Fibroblast of upper back skin (primary cell): ENCODE results near the gene F8.

Source experiments
- DNase-seq: peaks from one replicate; pipeline ENCODE4 v3.0.0-alpha.2; 2013

F8 gene

DNA sequence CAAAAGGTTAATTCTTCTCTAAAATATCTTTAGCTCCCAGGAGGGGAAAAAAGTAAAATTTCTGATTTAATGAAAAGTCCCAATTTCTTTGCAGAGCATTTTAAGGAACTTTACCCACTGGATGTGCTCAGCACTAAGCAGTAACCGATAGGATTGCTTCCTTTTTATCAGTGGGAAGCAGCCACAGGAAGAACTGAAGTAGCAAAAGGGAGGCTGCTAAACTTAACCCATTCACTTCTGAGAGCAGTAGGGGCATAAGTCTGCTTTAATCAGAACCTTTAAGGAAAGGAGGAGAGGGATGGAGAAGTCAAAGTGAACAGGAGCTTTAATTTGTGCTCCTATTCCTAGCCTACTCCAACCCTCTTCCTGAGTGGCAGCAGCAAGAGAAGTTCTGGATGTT, at the start of gene F8:
TSS of gene F8 (minus strand) at position 139 of the 400 bp plus-strand sequence. CDS start 171 bp downstream, outside the sequence.
- DNase-seq, result no peak

DNA sequence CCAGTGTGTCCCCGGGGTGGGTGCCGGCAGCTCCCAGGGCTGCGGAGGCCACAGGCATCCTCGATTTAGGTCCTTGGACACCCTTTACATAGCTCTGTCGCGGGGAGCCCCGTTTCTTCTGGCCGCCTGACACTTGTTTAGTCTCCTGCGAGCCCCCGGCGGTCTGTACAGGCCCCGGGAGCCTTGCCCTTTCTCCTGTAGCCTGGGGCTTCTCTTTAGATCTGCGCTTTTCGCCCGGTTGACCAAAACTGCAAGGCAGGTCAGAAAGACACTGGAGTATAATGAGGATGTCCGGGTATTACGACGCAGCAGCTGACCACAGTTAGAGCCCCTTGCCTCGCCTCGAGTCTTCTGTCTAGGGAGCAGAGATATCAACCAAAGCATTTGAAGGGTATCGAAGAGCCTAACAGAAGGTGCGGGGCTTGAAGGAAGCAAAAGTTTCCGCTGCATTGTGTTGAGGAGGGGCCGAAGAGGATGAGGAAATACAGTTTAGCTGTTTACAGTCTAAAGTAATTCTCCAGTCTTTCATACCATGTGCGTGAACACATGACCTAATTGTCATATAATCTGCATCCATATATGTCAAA, 49.3 kb upstream of the F8 start:
- no peak for DNase-seq

DNA sequence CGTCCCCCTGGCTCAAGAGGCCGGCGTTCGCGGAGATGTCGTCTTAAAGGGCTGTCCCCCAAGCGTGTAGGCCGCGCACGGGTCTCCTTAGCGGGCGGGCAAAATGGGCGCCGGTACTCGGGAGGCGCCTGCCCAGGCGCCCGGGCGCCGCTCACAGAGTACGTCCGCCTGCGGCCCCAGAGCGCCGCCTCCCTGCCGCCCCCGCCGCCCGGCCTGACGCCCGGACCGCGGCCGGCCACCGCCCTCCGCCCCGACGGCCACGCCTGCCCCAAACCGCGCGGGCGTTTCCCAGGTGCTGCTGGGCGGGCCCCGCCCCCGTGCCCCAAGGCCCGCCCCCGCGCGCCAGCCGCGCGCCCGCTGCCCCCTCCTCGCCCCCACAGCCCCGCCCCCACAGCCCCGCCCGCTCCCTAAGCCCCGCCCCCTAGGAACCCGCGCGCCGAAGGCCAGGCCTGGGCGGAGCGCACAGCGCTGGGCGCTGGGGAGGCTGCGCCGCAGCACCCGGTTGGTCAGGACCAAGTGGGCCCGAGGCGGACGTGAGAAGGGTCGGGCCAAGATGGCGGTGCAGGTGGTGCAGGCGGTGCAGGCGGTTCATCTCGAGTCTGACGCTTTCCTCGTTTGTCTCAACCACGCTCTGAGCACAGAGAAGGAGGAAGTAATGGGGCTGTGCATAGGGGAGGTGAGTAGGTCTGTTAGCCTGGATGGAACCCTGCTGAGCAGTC, 48.6 kb upstream of the F8 start, which contains the start of the genes BRCC3, CMC4 and MTCP1:
TSS of gene BRCC3 (plus strand) at position 534 of the 719 bp plus-strand sequence. CDS start at position 554, 20 bp downstream.
TSS of gene CMC4 (minus strand) at position 162 of the 719 bp plus-strand sequence. CDS start 7,113 bp downstream, outside the sequence.
TSS of gene MTCP1 (minus strand) at position 162 of the 719 bp plus-strand sequence. CDS start 5,126 bp downstream, outside the sequence.
- DNase-seq, result peak; percentile 76

DNA sequence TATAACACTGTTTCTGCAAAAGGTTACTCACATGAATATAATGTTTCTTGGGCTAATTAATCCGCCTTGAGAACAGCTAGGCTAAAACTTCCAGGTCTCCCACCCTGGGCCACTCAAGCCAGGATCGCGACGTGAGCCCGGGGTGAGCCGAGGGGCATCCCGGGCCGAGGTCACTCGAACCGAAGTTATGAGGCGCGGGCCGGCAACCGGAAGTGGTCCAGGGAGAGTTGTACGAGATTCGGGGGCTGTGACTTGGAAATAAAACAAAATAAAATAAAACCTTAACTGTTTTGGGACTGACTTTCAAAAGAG, 48.1 kb upstream of the F8 start:
- no peak for DNase-seq

DNA sequence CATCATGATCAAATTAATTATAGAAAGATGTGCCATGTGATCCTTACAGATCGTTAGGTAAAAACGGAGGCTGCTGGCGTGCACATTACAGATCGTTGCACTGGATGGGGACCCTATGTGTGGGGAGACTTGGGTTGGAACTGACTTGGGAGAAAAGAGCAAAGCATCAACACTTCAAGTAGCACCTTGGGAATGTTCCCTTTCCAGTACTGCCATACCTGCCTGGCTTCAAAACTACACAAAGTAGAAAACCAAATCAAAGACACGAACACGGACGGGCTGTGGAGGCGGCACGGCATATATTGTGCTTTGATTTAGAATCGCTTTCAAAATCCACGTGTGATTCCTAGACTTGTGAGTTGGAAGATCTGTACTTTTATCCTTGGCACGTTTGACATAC, 47.5 kb upstream of the F8 start:
- no peak for DNase-seq

DNA sequence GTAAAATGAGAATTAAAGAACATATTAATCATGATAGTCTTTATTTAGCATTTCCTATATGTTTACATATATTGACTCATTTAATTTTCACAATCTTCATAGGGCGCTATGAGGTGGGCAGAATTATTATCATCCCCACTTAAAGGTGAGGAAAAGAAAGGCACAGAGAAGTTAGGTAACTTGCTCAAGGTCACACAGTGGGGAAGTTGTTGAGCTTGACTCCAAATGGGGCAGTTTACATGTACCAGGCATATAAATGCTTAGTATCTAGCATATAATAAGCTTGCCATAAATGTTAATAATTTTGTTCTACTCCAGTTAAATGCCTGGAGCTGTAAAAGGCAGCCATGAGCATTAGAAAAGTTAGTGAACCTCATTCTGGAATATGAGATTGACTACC, 46.9 kb upstream of the F8 start:
- DNase-seq, result no peak

DNA sequence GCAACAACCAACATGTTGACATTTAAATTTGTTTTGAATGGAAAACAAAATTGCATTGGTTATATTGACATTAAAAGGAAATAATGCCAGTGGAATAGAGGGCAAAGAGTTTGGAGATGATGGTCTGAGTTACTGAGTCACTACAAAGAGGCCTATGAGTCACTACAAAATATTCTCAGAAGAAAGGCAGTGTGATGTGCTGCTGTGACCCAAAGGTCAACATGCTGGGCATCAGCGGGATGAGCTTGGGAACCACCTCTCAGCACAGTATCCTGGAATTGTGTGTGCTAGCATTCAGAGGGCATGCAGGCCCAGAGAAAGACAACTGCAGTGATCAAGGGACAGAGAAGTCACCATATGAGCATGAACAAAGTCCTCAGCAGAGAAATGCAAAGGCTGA, 45.6 kb upstream of the F8 start:
- peak; percentile 14 for DNase-seq

DNA sequence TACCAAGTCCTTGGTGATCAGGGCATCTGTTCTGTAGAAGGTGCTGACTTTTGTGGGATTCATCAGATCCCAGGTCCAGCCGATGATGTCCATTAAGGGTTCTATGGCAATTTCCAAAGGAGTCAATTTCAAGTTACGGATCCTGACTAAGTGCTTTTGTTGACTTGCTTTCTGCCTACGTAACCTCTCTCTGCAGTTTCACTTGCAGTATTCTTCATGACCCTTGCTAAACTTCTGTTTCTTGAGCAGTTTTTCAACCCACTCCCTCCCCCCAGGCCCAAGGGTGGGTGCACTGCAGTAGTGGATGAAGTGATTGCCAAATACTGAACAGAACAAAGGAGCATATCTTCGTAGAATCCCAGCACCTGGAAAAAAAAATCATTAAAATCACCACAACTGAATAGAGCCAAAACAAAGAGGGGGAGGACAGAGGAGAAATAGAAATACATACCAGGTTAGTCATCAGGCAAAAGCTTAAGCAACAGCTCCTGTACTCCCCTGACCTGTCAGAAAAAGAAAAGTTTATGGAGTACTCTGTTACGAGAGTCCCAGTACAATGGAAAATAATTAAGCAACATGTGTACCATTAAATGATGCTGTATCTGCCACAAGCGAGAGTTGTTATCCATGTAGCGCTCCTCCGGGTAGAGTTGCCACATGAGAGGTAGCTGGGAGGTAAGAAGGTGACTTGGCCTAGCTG, 42.7 kb upstream of the F8 start:
- peak; percentile 36 for DNase-seq

DNA sequence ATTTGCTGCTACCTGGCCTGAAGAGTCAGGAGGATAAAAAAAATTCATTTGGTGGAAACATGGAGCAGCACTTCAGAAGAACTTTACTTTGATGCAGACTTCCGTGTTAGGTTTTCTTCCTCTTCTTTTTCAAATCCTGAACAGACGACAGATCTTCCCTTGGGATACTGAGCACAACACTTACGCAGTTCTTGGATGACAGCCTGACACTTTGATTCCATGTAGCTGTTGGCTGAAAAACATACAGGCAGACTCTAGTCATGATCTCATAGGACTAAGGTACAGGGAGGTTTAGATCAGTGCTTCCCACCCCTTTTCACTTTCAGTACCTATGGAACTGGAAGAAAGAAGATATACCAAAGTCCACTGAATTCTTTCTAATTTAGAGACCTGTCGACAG, 39.2 kb upstream of the F8 start:
- no peak for DNase-seq

DNA sequence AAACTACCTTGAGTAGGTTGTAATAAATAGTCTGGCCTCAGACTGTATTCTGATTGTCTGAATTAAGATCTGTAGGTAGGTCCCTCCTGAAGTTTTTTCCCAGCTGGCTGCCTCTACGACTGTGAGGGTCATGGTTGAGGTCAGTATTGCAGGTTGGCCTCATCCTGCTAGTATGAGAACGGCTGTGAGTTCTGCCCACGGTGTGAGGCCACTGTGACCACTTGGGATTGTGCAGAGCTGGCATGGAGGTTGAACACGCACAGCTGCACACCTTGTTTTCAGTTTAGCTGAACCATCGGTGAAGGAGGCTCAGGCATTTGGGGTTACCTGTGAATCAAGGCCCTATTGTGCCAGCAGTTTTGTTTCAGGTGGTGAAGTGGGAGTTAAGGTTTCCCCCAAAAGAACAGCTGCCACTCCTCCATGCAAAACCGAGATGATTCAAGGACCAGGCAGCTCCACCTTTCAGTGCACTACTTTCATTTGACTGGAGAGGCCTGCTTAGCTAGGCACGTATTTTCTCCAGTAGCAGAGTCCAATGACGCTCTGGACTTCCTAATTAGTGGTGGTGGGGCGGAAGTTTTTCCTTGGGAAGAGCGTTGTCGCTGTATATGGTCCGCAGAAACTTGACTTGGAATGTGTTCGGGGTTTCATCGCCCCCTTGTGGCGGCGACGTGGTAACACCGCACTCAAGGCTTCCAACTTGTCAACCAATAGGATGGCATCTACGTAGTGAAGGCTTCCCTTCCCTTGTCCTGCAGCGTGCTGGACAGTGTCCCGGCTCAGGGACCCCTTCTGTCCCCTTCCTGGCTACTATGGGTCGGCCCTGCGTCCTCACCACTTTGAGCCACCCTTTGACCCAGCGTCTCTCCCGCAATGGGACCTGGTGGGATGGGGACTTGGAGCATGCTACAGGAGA, 34.6 kb upstream of the F8 start:
- DNase-seq, result peak; percentile 69

DNA sequence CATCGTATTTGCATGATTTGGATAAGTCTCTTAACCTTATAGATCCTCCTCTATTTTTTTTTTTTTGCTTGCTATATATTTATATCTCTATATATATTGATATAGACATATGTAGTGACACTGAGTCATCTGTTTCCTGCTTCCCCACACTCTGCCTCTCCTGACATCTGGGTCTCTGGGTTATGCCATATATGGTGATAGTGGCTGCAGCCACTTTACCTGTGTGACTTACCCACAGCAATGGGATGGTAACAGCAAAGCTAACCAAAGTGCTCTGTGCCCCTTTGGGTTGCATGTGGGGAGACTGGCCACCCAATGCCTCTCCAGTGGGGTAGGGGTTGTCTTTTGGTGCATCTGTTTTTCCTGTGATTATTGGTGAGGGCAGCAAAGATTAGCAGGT, 33.9 kb upstream of the F8 start:
- DNase-seq, result no peak

DNA sequence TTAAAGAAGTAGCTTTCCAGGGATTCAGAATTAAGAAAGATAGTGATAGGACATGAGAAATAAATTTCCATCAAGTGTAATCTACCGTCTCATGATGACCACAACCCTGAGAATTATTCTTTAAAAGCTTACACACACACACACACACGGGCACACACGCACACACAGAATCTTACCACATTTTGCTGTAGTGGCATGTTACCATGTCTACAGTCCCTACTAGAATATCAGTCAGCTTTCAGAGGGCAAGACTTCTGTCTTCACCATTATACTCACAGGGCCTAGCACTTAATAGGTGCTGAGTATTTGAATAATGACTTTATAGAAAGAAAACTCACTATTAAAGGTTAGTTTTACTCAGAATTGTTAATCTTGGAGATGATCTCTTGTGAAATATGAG, 33.0 kb upstream of the F8 start:
- no peak for DNase-seq

DNA sequence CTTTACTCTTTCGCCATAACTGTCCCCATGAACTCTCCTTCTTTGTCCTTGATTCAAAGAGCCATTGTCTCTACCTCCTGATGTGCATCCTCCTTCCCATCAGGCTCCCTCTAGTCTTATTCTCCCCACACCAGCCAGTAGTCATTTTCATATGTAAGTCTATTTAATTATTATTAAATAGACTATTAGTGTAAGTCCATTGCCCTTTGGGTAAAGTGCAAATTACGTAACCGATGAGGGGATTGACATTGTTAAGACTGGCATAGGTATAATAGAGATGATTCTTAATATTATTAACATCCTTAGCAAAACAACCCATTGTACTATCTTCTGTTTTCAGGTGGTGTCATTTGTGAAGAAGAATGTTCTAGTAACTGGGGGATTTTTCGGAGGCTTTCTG, 31.7 kb upstream of the F8 start:
- DNase-seq, result no peak

DNA sequence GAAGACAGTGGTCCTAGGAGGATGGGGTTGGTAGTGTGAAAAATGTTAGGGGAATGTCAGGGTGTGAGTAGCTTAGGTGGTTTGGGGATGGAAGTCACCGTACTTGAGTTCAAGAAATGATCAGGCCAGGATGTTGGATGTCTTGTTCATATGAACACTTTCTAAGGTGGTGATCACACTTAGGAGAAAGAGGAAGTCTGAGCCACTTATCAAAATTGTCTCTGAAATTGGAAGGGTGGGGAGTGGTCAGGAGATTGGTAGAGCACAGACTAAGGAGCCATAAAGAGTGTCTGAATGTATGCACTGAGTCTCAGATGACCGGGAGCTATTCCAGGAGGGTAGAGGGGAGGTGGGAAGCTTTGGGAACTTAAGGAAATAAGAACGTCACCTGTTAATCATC, 31.1 kb upstream of the F8 start:
- DNase-seq, result no peak

DNA sequence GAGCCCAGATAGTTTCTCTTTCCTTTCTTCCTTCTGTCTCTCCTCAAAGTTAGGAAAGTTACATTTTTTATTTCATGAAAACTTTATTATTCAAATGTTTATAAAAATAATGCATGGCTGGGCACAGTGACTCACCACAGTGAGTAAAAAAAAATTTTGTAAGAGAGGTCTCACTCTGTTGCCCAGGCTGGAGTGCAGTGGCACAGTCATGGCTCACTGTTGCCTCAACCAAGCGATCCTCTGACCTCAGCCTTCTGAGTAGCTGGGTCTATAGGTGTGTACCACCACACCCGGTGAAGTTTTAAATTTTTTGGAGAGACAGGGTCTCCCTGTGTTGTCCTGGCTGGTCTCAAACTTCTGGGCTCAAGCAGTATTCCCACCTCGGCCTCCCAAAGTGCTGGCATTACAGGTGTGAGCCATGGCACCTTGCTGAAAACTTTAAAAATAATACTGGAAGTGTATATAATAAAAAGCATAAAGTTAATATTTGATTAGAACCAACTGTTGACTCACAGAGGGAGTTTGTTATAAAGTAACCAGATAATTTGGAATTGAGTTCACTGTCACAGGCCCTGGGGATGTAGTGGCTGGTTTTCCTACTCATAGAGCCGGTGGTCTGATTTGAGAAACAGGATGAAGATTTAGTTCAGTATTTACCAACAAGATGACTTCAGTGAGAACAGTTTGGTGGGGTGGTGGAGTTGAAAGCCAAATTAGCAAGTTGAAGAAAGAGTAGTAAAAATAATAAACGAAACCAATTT, 30.4 kb upstream of the F8 start:
- no peak for DNase-seq

DNA sequence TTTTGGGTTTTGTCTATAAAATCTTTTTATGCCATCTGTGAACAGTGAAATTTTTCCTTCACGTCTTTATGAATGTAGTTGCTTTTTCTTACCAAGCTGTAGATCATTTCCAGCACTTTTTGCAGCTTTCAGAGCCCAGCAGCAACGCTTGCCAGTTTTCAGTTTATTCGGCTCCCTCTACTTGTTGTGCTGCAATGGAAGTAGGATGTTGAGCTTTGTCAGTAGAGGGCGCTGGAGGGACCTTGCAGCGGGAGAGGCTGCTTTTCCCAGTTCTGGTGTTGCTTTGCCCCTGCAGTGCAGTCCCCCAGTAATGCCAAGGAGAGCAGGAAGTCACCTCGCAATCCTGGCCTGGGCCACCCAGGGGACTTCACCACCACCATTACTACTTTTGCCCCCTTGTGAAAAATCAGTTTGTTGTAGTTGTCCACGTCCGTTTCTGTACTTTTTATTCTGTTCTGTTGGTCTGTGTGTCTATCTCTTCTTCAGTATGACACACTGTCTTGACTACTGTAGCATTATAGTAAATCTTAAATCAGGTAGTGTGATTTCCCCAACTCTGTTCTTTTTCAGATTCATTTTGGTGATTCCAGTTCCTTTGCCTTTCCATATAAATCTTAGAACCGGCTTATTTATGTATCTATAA, 26.6 kb upstream of the F8 start:
- DNase-seq, result peak; percentile 36

DNA sequence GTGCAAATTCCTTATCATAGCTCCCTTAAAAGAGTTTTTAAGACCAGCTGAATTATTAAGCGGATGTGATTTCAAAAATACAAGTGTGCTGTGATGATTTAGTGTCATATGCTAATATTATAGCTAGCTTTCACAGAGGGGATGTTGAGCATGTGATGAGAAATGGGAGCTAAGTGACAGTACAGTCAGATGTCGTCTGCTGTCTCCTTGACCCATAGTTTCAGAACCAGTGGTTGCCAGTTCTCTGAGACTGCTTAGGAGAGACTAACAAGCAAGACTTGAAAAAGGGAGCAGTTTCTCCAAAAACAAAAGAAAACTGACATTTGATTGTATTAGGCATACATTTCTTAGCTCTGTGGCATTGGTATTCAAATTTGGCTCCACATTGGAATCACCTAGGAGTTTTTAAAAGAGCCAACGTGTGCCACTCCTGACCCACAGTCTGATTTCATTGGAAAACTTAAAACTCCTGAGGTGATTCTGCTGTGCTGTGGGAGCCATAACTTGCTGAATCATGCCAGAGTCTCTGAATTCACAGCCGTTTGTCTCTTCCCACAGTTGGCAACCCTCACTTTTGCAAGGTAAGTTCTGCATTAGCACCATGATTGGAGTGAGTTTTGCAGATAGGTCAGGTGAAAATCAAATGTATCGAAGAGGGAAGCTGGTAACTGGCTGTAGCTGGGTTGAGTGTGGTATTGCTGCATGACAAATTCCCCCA, 24.4 kb upstream of the F8 start:
- DNase-seq, result no peak

DNA sequence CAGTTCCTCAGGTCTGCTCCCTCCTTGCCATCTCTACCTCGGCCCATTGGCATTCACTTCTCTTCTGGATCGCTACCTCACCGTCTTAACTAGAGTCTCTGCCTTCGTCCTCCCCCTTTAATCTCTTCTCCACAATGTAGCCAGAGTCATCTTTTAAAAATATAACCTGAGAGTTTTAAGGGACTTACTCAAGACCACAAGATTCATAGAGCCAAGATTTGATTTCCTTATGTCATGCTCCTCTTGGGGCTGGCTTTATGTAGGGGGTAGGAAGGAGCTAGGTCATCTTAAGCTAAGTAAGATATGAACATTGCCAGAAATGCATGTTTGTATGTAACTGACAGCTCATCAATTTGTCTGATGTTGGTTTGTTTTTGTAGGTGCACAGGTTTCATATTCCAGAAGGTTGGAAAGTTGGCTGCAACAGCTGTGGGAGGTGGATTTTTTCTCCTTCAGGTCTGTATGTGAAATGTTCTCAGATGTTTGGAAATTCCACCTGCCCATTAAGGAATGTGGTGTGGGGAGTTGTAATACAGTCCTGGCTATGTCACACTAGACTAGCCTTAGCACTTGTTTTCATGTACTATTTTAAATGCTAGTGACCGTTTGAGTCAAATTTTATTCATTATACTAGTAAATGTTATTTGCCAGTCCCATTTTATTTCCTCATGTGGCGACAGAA, 23.7 kb upstream of the F8 start:
- DNase-seq, result no peak

DNA sequence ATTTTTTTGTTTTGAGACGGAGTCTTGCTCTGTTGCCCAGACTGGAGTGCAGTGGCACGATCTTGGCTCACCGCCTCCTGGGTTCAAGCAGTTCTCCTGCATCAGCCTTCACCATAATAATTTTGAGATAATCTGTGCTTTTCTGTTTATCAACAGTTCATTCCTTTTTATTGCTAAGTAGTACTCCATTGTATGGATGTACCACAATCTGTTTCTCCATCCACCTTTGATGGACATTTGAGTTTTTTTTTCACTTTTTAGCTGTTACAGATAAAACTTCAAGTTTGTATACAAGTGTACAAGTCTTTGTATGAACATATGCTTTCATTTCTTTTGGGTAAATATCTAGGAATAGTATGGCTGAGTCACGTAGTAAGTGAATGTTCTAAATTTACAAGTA, 13.2 kb upstream of the F8 start:
- DNase-seq, result no peak

DNA sequence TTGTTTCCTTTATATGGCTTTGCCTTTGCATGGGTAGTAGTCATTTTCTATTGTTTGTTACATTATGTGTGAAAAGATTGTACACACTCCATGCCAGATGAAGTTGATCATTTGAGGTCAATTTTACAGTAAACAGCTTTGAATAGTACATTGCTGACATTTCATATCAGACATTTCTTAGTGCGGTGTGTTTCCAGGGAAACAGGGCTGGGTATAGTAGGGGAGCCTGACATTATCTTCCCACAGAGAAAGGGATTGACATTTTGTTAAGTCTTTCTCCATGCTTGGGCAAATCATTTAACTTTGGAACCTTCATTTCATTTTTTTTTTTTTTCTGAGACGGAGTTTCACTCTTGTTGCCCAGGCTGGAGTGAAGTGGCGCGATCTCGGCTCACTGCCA, 9.1 kb upstream of the F8 start:
- DNase-seq, result no peak
